Prostate gland (tissue), 2 donors: Measurements from ENCODE around the gene RABGAP1.

Experiments
- CTCF ChIP-seq, 4 experiments: fragments of 200-600 bp in 2 of 4; fragments of 450-650 bp in 2 of 4; sonication (generic) in 2 of 4; IDR thresholded peaks; 1 replicate in 3 of 4; 2 replicates in 1 of 4; pipeline ENCODE4 v1.5.1; 2016 to 2019; ENCODE audit warnings: antibody characterized with exemption in 4 of 4, mild to moderate bottlenecking in 2 of 4, moderate library complexity in 2 of 4
- POLR2AphosphoS5 ChIP-seq: sonication (generic); formaldehyde crosslinking; IDR thresholded peaks from one replicate; pipeline ENCODE4 v1.6.1; 2017; ENCODE audit warnings: antibody characterized with exemption

GRCh38 chr9:123033864-123034601 is 93.2 kb downstream of the RABGAP1 start:
- TF ChIP-seq CTCF (IDR thresholded peaks at IDR 0.05) (no peak), POLR2AphosphoS5 (no peak)
